Activated naive CD4-positive, alpha-beta T cell treated with anti-CD3 and anti-CD28 coated beads, Interleukin-2, amount 10 ng/mL, durations not matched to agents 7 days and 5 days (primary cell): ENCODE results near the gene DDX42.
"Not testable (repeated sequence)": the region's sequence is repeated elsewhere in the genome, so short reads cannot be mapped to it uniquely, and the experiment has no call there.

Experiments
- CTCF ChIA-PET: fragments of 350-600 bp; sonication (Branson Sonifier 250); formaldehyde crosslinking; loops from one replicate; lab custom pipeline; 2021; ENCODE audit warnings: antibody characterized with exemption; lab: Charles Lee
- DNase-seq: peaks from one replicate; pipeline ENCODE4 v3.0.0-alpha.2; 2020
- H3K27ac Mint-ChIP-seq: one replicate; pipeline ENCODE4 v1.8.0; 2021; ENCODE audit warnings: mild to moderate bottlenecking, moderate library complexity, mixed read lengths
- H3K27me3 Mint-ChIP-seq: one replicate; pipeline ENCODE4 v1.8.0; 2021; ENCODE audit warnings: mild to moderate bottlenecking, mixed read lengths
- H3K36me3 Mint-ChIP-seq: one replicate; pipeline ENCODE4 v1.8.0; 2021; ENCODE audit warnings: mixed read lengths
- H3K4me1 Mint-ChIP-seq: one replicate; pipeline ENCODE4 v1.8.0; 2021; ENCODE audit warnings: mixed read lengths
- H3K4me3 Mint-ChIP-seq: one replicate; pipeline ENCODE4 v1.8.0; 2021; ENCODE audit warnings: mild to moderate bottlenecking, moderate library complexity, mixed read lengths
- H3K9me3 Mint-ChIP-seq: one replicate; pipeline ENCODE4 v1.8.0; 2021; ENCODE audit warnings: mixed read lengths

Gene DDX42

DNA sequence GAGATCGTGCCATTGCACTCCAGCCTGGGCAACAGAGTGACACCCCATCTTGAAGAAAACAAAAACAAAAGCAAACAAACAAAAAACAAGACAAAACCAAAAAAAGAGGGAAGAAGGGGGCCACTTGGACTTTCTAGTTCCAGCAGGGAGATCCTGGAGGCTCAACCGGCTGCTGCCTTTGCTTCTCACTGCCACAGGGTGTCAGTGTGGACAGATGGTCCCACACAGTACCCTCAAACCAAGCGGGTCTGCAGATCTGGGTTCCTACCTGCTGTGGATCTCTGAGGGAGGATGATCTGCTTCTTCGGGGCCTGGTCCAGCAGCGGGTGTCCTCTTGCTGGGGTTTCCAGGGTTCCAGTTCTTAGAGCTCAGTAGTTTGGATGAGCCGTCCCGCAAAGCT, 92.7 kb downstream of the DDX42 start:
- not testable (repeated sequence) for H3K4me1 Mint-ChIP-seq, H3K4me3 Mint-ChIP-seq, H3K36me3 Mint-ChIP-seq, H3K9me3 Mint-ChIP-seq, DNase-seq, H3K27ac Mint-ChIP-seq
- CTCF ChIA-PET, result interaction anchor here (0.7 to 2.9 kb wide), 13 partner anchors 10 to 441 kb away, joined by 3 to 18 read pairs (median 4); no protein-coding TSS in a partner anchor
- peaks cover 41% of the 10 kb centered on the region for H3K27me3 Mint-ChIP-seq
